MM.1S (cell line): ENCODE data around the gene SLC9A4.

Source experiments
- DNase-seq: peaks from one replicate; pipeline ENCODE4 v3.0.0-alpha.2; 2015
- H2AFZ ChIP-seq: fragments of 300-600 bp; sonication (generic); 2 replicates; pipeline ENCODE4 v1.6.0; 2016; ENCODE audit warnings: antibody characterized with exemption, low read length
- H3F3A ChIP-seq: fragments of 300-600 bp; sonication (generic); 2 replicates; pipeline ENCODE4 v1.6.1; 2016; ENCODE audit warnings: mild to moderate bottlenecking, antibody characterized with exemption, low read length, moderate library complexity, mixed read lengths; ENCODE audit not compliant: insufficient read depth
- H3K27ac ChIP-seq: fragments of 300-600 bp; sonication (generic); 2 replicates; pipeline ENCODE4 v1.5.1; 2016; ENCODE audit warnings: mild to moderate bottlenecking, low read length
- H3K27me3 ChIP-seq: fragments of 300-600 bp; sonication (generic); replicated peaks from 2 replicates; pipeline ENCODE4 v1.6.0; 2016; ENCODE audit warnings: low read length; ENCODE audit not compliant: insufficient read depth
- H3K36me3 ChIP-seq: fragments of 300-600 bp; sonication (generic); replicated peaks from 2 replicates; pipeline ENCODE4 v1.6.1; 2016; ENCODE audit warnings: mild to moderate bottlenecking, low read length, mixed read lengths; ENCODE audit not compliant: insufficient read depth
- H3K4me1 ChIP-seq: fragments of 300-600 bp; sonication (generic); 2 replicates; pipeline ENCODE4 v1.6.1; 2016; ENCODE audit warnings: low read length, mixed read lengths
- H3K4me2 ChIP-seq: fragments of 300-600 bp; sonication (generic); 2 replicates; pipeline ENCODE4 v1.6.0; 2016; ENCODE audit warnings: low read depth, low read length
- H3K4me3 ChIP-seq: fragments of 300-600 bp; sonication (generic); 2 replicates; pipeline ENCODE4 v1.5.1; 2016; ENCODE audit warnings: low read length, mixed read lengths
- H3K79me2 ChIP-seq: fragments of 300-600 bp; sonication (generic); 2 replicates; pipeline ENCODE4 v1.6.1; 2016; ENCODE audit warnings: mixed run types, low read length, mixed read lengths
- H3K9ac ChIP-seq: fragments of 300-600 bp; sonication (generic); 2 replicates; pipeline ENCODE4 v1.6.1; 2016; ENCODE audit warnings: low read length, mixed read lengths
- H3K9me2 ChIP-seq: fragments of 300-600 bp; sonication (generic); replicated peaks from 2 replicates; pipeline ENCODE4 v1.6.1; 2016; ENCODE audit warnings: mild to moderate bottlenecking, low read length, mixed read lengths; ENCODE audit not compliant: insufficient read depth
- H3K9me3 ChIP-seq: fragments of 300-600 bp; sonication (generic); replicated peaks from 2 replicates; pipeline ENCODE4 v1.6.1; 2016; ENCODE audit warnings: mild to moderate bottlenecking, low read length, mixed read lengths; ENCODE audit not compliant: insufficient read depth
- H4K20me1 ChIP-seq: fragments of 300-600 bp; sonication (generic); 2 replicates; pipeline ENCODE4 v1.6.1; 2016; ENCODE audit warnings: mild to moderate bottlenecking, low read length, moderate library complexity, mixed read lengths; ENCODE audit not compliant: insufficient read depth
- CTCF ChIP-seq: fragments of 300-600 bp; sonication (generic); IDR thresholded peaks from 2 replicates; pipeline ENCODE4 v1.5.1; 2016; ENCODE audit warnings: antibody characterized with exemption, low read length, mixed read lengths
- EZH2 ChIP-seq: fragments of 300-600 bp; sonication (generic); optimal IDR thresholded peaks from 2 replicates; pipeline ENCODE3; 2017; ENCODE audit warnings: low read depth, mild to moderate bottlenecking, antibody characterized with exemption, low read length, mixed read lengths
- EZH2phosphoT487 ChIP-seq: fragments of 300-600 bp; sonication (generic); IDR thresholded peaks from 2 replicates; pipeline ENCODE4 v1.6.1; 2018; ENCODE audit warnings: antibody characterized with exemption, low read length

The SLC9A4 gene

GRCh38 chr2:102478686-102479470 is 5.9 kb downstream of the SLC9A4 start:
- Histone ChIP-seq H4K20me1 (no peaks in the 10 kb centered on the region), H3K4me1 (no peaks in the 10 kb centered on the region), H3K79me2 (no peaks in the 10 kb centered on the region), H3K9me2 (no peaks in the 10 kb centered on the region), H3K27me3 (no peaks in the 10 kb centered on the region), H3K4me3 (no peak overlapping the region), H3K9me3 (no peaks in the 10 kb centered on the region), H2AFZ (no peak overlapping the region), H3F3A (no peaks in the 10 kb centered on the region), H3K9ac (no peak overlapping the region), H3K36me3 (no peaks in the 10 kb centered on the region), H3K27ac (no peak overlapping the region), H3K4me2 (no peak overlapping the region)
- no peak for TF ChIP-seq EZH2phosphoT487
- TF ChIP-seq EZH2, result no peak
- no peak for TF ChIP-seq CTCF
- DNase-seq, result no peak

GRCh38 chr2:102480285-102481195 is 7.5 kb downstream of the SLC9A4 start:
- no peak overlapping the region for H2AFZ ChIP-seq
- H3K4me2 ChIP-seq, result no peak overlapping the region
- no peaks in the 10 kb centered on the region for H3K27me3 ChIP-seq
- no peaks in the 10 kb centered on the region for H3K79me2 ChIP-seq
- no peak overlapping the region for H3K9ac ChIP-seq
- DNase-seq, result no peak
- no peak overlapping the region for H3K4me3 ChIP-seq
- H3K4me1 ChIP-seq, result no peaks in the 10 kb centered on the region
- H3K9me3 ChIP-seq, result no peaks in the 10 kb centered on the region
- no peak overlapping the region for H3K27ac ChIP-seq
- no peaks in the 10 kb centered on the region for H3F3A ChIP-seq
- no peaks in the 10 kb centered on the region for H3K9me2 ChIP-seq
- no peaks in the 10 kb centered on the region for H3K36me3 ChIP-seq
- no peaks in the 10 kb centered on the region for H4K20me1 ChIP-seq
- TF ChIP-seq EZH2phosphoT487, result no peak
- no peak for TF ChIP-seq CTCF
- TF ChIP-seq EZH2, result no peak

- no peaks in the 10 kb centered on the region for H3F3A ChIP-seq
- no peaks in the 10 kb centered on the region for H3K4me1 ChIP-seq
- H4K20me1 ChIP-seq, result no peaks in the 10 kb centered on the region
- no peaks in the 10 kb centered on the region for H3K36me3 ChIP-seq
- no peaks in the 10 kb centered on the region for H3K9me2 ChIP-seq
- H3K27ac ChIP-seq, result no peak overlapping the region
- H3K27me3 ChIP-seq, result no peaks in the 10 kb centered on the region
- H3K4me2 ChIP-seq, result no peak overlapping the region
- no peak for DNase-seq
- TF ChIP-seq CTCF, result no peak
- no peak for TF ChIP-seq EZH2phosphoT487
- no peak for TF ChIP-seq EZH2
- H3K79me2 ChIP-seq, result no peaks in the 10 kb centered on the region
- no peaks in the 10 kb centered on the region for H3K9me3 ChIP-seq
- H3K4me3 ChIP-seq, result no peak overlapping the region
- no peak overlapping the region for H3K9ac ChIP-seq
- H2AFZ ChIP-seq, result no peak overlapping the region
Observed at GRCh38 chr2:102481931-102482330, 8.9 kb downstream of the SLC9A4 start.
